Tibial nerve (tissue), 4 donors: Measurements from ENCODE around the gene ATXN10.

ENCODE experiments used
- EP300 ChIP-seq, 2 donors: sonication (generic); formaldehyde crosslinking; IDR thresholded peaks; one replicate each; pipeline ENCODE4 v1.6.1; 2017; ENCODE audit warnings: antibody characterized with exemption in 2 of 2, mild to moderate bottlenecking in 1 of 2
- POLR2A ChIP-seq, 2 donors: fragments of 450-650 bp; IDR thresholded peaks; one replicate each; pipeline ENCODE4 v1.6.1; 2017; ENCODE audit warnings: antibody characterized with exemption in 2 of 2, mild to moderate bottlenecking in 2 of 2, moderate library complexity in 2 of 2
- TF ChIP-seq, protein P1 (sequence below), 5 experiments: fragments of 200-600 bp in 3 of 5; fragments of 450-650 bp in 2 of 5; sonication (generic) in 3 of 5; IDR thresholded peaks; one replicate each; pipeline ENCODE4 v1.5.1; 2016 to 2019; ENCODE audit warnings: antibody characterized with exemption in 5 of 5, mild to moderate bottlenecking in 3 of 5, moderate library complexity in 2 of 5

DNA sequence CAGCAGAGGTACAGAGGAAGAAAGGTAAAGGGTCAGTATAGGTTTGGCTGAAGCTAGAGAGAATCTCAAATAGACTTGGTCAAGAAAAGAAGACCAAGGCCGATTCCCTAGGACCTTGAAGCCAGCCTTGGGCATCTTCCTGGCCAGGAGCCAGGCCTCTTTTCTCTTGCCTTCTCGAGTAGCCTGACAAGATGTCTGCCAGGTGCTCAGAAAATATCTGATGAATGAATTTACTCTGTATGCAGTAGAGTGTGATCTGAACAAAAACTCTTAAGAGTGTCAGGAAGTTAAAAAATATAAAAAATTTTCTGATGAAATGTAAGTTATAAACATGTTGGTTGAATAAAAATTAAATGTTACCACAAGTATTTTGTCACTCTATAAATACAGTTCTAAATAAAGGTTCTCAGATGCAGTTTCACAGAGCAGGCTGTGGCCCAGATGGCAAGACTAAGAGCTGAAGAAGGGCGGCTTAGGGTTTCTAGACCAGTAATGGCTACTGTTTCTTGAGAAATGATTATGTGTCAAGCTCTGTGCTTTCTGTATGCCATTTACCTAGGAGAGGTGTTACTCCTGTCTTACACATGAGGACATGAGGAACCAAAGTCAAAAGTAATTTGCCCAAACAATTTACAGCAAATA lies 98.1 kb downstream of the ATXN10 start:
- no peak for TF ChIP-seq POLR2A (IDR thresholded peaks at IDR 0.05)
- TF ChIP-seq, protein P1, sequence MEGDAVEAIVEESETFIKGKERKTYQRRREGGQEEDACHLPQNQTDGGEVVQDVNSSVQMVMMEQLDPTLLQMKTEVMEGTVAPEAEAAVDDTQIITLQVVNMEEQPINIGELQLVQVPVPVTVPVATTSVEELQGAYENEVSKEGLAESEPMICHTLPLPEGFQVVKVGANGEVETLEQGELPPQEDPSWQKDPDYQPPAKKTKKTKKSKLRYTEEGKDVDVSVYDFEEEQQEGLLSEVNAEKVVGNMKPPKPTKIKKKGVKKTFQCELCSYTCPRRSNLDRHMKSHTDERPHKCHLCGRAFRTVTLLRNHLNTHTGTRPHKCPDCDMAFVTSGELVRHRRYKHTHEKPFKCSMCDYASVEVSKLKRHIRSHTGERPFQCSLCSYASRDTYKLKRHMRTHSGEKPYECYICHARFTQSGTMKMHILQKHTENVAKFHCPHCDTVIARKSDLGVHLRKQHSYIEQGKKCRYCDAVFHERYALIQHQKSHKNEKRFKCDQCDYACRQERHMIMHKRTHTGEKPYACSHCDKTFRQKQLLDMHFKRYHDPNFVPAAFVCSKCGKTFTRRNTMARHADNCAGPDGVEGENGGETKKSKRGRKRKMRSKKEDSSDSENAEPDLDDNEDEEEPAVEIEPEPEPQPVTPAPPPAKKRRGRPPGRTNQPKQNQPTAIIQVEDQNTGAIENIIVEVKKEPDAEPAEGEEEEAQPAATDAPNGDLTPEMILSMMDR (IDR thresholded peaks at IDR 0.05), result no peak
- no peak for TF ChIP-seq EP300 (IDR thresholded peaks at IDR 0.05)
